GM19025 (cell line): ENCODE results near the gene ADAMTSL2.
"Not testable (repeated sequence)": the region's sequence is repeated elsewhere in the genome, so short reads cannot be mapped to it uniquely, and the experiment has no call there.

Experiments used
- ATAC-seq: cut with Tn5 transposase; IDR thresholded peaks from one replicate; pipeline ENCODE4 v1.9.1; 2021; ENCODE audit warnings: mild to moderate bottlenecking, low read depth, moderate library complexity; ENCODE audit not compliant: unreplicated experiment

ADAMTSL2 gene

DNA sequence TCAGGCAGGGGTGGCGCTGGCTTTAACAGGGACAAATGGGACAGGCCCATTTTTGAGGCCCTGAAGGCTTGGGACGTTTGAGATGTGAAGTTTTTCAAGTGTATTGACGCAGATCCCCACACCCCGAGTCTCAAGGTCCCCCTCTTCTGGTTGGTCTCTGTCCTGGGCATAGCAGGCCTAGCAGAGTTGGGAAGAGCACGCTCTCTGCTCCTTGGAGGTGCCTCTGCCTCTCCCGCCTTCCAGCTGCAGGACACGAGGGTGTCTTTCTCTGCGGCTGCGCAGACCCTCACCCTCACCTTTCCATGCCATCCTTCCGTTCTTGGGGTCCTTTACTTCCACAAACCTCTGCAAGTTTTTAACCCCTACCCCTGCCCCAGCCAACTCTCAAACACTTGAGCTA lies 18.6 kb downstream of the ADAMTSL2 start:
- no peak for ATAC-seq

DNA sequence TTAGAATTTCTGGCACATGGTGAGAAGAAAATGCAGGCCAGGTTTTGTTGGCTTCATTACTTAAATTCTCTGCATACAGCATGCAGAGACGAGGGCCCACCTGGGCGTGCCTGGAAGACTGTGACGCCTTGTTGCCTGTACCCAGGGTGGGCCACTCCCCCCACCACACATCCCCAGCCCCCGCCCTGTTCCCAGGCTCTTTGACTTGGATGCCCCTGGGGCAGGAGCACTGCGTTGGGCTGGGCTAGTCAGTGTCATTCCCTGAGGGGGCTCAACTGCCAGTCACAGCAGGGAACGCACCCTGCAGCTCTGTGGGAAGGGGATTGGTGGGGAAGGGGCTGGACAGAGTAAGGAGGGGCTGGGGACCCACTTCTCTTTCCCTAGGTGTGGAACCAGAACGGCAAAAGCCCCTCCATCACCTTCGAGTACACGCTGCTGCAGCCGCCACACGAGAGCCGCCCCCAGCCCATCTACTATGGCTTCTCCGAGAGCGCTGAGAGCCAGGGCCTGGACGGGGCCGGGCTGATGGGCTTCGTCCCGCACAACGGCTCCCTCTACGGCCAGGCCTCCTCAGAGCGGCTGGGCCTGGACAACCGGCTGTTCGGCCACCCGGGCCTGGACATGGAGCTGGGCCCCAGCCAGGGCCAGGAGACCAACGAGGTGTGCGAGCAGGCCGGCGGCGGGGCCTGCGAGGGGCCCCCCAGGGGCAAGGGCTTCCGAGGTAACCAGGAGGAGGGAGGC lies 19.6 kb downstream of the ADAMTSL2 start:
- ATAC-seq = no peak

DNA sequence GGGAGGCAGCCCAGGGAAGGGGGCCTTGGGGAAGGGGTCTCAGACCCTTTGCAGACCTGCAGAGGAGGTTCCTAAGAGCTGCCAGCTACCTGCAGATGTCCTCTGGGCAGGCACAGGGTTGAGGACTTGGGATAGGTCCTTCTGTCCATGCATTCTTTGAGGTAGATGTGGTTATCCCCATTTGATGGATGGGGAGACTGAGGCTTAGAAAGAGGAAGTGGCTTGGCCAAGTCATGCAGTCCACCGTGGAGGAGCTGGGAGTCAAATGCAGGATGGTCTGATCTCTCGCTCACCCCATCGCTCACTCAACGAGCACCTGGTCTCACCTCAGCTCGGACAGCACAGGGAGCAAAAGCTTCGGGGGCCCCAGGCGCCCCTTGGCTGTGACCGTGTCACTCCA lies 20.2 kb downstream of the ADAMTSL2 start:
- ATAC-seq = no peak

DNA sequence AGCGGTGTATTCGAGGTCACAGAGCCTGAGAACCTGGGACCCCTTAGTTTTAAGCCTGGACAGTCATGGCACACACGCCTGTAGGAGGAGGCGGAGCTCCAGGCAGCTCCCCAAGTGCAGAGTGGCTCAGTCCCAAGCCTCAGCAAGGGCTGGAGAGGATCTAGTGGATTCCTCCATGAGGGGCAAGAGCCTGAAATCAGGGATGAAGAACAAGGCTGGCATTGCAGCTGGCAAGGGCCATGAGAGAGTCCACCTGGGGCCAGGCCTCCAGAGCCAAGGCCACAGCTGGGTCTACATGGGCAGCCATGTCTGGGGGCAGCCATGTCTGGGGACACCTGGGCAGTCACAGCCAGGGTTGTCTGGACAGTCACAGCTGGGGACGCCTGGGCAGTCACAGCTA lies 21.9 kb downstream of the ADAMTSL2 start:
- no peak for ATAC-seq

DNA sequence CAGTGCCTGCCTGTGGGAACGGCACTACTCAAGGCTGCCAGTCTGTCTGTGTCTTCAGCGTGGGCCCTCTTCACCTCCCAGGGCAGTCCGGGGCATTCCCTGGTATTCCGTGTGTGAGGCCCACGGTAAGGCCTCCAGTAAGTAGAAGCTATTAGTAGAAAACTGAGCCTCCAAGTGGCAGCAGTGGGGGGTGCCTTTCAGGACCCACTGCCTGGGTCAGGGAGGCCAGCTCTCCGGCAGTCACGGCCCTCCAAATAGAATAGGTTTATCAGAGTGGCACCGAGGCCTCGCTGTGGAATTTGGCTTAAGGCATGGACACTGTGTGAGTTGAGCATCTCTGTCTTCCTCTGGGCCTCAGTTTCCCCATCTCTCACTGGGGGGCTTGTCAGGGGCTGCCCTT lies 23.1 kb downstream of the ADAMTSL2 start:
- ATAC-seq = no peak

DNA sequence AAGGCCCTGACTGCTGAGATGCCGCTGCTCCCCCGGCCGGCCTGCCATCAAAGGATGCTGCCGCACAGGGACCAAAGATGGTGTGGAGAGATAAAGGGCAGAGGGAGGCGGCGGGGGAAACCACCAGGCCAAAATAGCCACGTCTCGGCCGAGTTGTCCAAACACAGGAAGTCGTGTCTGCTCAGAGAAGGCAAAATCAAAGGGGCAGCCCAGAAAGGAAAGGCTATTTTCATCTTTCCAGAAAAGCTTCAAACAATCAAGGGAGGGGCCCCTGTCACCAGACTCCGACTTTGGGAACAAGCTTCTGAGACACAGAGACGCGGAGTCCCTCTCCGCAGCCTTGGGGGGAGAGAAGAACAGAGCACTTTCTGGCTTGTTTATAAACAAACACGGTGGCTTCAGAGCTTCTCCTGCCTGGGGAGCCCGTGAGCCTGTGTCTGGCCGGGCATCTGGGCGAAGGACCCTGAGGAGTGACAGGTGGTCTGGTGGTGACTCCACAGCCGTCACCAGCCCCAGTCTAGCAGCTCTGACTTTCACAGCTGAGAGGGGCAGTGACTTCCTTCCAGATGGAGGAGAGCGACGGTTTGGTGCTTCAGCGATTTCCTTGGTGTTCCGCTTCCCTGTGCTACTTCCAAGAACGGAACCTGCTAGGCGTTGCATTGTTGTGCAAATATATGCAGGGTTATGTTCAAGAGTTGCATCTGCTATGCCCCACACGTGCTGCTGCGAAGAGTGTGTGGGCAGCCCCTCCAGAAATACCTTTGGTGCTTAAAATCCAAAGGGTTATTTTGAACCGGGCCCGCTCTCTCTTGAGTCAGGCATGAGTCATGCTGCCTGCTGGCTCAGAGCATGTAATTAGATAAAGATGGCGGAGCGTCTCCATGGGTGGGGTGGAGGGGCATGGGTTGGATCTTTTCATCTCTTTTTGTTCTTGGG lies 24.0 kb downstream of the ADAMTSL2 start:
- ATAC-seq = no peak

DNA sequence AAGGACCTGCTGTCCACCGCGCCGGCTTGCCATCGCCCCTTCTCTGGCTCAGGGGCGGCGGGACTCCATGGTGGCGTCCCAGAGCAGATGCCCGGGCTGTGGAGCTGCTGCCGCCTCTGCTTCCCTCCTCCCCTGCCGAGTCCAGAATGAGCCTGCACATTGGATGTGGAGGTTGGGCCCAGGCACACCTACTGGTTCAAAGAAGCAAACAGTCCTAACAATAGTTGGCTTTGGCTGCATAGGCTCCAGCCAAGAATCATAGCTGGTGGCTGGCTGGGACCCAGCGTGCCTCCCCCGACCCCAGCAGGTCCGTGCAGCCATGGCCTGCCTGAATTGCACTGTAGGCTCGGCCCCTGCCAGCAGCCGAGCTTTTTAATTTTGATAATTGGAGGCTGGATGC lies 25.8 kb downstream of the ADAMTSL2 start:
- no peak for ATAC-seq

DNA sequence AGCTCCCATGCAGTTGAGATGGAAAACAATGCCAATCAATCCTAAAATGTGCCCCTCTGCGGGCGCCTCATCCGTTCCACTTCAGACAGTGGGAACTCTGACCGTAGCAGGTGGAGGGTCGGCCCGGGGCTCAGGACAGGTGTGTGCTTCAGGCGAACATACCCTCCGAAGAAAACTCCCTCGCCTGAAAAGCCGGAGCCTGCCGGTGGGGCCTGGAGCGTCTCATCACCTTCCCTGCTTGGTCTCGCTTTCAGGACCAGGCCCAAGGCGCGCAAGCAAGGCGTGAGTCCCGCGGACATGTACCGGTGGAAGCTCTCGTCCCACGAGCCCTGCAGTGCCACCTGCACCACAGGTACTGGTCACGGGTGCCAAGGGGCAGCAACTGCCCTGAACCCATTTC lies 26.4 kb downstream of the ADAMTSL2 start:
- no peak for ATAC-seq

DNA sequence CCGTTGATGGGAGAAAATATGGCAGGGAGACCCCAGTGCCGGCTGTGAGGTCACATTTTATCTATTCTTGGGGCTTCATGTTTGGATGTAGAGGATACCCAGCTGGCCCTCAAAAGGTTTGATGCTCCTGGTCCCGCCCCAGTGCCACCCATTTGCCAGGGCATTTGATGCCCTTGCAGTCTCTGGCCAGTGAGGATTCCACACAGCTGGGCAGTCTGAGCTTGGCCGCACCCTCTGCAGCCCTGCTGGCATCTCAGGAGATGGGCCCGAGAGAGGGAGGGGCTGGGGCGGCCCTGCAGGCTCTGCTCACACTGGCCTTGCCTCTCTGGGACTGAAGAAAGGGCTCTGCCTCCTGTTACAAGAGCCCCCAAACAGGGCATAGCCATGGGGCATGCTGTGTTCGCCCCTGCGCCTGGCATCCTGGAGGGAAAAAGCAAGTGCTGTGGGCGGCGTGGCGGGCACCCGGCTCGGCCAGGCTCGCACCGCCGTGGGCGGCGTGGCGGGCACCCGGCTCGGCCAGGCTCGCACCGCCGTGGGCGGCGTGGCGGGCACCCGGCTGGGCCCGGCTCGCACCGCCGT lies 27.6 kb downstream of the ADAMTSL2 start:
- no peak for ATAC-seq

DNA sequence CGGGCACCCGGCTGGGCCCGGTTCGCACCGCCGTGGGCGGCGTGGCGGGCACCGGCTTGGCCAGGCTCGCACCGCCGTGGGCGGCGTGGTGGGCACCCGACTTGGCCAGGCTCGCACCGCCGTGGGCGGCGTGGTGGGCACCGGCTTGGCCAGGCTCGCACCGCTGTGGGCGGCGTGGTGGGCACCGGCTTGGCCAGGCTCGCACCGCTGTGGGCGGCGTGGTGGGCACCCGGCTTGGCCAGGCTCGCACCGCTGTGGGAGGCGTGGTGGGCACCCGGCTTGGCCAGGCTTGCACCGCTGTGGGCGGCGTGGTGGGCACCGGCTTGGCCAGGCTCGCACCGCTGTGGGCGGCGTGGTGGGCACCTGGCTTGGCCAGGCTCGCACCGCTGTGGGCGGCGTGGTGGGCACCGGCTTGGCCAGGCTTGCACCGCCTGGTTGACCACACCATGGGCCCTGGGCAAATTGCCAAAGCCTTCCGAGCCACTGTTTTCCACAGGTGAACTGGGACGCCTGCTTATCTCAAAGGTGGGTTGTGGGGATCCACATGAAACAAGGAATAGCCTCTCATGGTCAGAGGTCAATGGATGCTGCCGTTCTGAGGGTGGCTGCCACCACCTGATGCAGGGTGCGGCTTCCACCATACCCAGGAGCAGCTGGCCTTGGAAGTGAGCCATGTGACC lies 28.2 kb downstream of the ADAMTSL2 start:
- ATAC-seq = no peak

DNA sequence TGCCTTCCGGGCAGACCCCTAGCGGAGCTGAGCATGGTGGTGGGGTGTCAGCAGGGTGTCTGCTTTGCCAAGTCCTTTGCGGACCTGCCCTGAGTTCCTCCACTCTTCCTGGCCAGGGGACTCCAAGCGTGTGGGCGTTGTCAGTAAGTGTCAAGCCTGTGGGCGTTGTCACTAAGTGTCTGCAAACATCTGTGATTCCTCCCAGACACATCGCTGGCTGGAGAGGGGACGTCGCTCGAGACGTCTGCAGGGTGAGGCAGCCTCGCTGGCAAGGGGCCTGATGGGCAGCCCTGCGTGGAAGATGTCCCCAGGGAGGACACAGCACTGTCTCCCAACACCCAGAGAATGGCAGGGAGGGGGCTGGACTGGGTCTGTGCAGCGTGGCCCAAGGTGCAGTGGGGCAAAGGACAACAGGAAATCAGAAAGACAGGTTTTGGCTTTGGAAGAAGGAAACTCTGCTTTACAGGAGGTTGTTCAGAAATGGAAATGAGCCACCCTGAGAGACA lies 28.8 kb downstream of the ADAMTSL2 start:
- ATAC-seq = no peak

DNA sequence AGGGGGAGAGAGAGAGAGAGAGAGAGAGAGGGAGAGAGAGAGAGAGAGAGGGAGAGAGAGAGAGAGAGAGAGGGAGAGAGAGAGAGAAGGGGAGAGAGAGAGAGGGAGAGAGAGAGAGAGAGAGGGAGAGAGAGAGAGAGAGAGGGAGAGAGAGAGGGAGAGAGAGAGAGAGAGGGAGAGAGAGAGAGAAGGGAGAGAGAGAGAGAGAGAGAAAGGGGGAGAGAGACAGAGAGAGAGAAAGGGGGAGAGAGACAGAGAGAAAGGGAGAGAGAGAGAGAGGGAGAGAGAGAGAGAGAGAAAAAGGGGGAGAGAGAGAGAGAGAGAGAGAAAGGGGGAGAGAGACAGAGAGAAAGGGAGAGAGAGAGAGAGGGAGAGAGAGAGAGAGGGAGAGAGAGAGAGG lies 29.3 kb downstream of the ADAMTSL2 start:
- not testable (repeated sequence) for ATAC-seq

DNA sequence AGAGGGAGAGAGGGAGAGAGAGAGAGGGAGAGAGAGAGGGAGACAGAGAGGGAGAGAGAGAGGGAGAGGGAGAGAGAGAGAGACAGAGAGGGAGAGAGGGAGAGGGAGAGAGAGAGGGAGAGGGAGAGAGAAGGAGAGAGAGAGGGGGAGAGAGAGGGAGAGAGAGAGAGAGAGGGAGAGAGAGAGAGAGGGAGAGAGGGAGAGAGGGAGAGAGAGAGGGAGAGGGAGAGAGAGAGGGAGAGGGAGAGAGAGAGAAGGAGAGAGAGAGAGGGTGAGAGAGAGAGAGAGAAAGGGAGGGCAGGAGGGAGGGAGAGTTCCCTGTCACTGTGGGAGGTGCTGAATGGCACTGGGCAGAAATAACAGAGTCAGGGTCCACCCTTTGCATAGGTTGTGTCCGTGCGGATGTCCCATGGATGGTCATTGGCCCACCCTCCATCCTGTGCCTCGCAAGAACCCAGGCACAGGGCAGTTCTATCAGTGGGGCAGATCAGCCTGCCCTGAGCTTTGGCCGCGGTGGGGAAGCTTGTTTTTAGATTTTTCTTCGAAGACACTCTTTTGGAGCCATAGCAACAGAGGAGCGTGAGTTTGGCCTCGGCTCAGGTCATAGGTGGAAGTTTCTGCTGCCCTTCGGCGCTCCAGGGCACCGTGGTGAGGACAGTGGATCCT lies 30.1 kb downstream of the ADAMTSL2 start:
- ATAC-seq = no peak

DNA sequence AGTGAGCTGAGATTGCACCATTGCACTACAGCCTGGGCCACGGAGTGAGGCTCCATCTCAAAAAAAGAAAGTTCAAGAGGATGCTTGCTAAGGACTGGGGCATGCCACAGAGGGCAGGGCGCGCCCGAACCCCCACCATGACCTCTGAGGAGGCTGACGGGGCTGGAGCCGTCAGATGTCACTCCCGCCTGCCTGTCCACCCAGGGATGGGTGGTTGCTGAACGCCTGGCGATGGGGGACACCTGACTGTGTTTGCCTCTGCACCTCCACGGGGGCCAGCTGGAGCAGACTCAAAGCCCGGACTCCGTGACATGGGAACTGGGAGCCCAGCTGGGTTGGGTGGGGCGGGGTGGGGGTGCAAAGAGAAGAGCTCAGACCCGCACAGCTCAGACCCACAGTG lies 31.9 kb downstream of the ADAMTSL2 start:
- no peak for ATAC-seq

DNA sequence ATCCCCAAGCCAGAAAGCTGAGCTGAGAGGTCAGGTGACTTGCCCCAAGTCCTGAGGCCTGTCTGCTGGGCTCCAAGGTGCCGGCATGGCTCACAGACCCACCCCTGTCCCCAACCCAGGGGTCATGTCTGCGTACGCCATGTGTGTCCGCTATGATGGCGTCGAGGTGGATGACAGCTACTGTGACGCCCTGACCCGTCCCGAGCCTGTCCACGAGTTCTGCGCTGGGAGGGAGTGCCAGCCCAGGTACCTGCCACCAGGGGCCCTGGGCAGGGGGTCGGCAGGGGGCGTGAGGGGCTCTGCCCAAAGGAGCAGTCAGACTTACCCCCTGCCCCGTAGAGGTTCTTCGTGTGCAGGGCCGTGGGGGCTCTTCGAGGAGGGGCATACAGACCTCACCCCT lies 32.3 kb downstream of the ADAMTSL2 start:
- ATAC-seq = no peak

DNA sequence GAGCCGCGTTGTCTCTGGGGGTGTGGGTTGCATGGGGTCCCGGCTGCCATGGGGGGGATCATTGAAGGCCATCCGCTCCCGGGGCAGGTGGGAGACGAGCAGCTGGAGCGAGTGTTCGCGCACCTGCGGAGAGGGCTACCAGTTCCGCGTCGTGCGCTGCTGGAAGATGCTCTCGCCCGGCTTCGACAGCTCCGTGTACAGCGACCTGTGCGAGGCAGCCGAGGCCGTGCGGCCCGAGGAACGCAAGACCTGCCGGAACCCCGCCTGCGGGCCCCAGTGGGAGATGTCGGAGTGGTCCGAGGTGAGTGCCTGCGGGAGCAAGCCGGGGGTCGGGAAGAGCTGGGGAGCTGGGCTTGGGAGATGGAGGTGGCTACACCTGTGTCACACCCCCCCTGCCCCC lies 33.7 kb downstream of the ADAMTSL2 start:
- ATAC-seq = no peak

DNA sequence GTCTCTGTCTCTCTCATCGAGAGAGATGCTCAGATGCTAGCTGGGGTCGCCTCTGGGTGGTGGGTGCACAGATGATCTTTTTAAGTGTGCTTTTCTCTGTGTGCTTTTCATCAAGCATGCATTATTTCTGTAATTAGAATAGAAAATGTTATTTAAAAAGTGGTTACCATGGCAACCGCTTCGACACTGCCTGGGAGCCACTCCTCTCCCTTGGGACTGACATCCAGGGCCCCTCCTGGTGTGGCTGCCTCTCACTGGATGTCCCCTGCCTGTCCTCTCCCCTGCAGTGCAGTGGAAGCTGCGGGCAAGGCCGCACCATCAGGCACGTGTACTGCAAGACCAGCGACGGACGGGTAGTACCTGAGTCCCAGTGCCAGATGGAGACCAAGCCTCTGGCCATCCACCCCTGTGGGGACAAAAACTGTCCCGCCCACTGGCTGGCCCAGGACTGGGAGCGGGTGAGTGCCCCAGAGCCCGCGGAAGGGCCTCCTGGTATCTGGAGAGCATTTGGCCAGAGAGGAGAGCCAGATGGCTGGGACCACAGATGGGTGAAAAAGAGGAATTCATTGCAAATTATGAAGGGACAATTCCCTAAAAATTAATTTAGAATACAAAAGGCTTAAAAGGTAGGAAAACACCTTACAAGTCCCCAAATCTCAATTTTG lies 34.7 kb downstream of the ADAMTSL2 start:
- no peak for ATAC-seq

DNA sequence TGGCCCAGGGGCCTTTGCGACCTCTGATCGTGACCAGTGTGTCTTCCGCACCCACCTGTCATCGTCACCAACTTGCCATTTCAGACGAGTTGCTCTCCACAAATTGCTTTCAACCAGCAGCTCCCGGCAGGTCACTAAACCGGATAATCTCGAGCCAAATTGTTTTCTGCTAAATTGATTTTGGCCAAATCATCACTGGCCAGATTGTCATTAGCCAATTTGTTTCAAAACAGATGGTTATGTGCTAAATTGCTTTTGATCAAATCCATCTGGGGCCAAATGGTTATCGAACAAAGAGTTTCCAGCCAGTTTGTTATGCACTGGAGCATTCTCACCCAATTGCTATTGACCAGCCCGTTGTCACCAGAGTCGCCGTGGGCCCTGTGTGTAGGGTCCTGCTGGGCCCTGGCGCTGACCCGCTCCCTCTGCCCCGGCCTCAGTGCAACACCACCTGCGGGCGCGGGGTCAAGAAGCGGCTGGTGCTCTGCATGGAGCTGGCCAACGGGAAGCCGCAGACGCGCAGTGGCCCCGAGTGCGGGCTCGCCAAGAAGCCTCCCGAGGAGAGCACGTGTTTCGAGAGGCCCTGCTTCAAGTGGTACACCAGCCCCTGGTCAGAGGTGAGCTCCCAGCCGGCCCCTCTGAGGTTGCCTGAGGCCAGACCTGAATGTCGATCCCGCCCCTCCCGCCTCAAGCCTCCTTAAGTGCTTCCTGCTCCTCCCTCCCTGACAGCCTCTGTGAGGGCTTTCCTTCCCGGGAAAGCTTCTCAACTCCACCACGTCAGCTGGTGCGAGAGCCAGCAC lies 35.6 kb downstream of the ADAMTSL2 start:
- no peak for ATAC-seq

DNA sequence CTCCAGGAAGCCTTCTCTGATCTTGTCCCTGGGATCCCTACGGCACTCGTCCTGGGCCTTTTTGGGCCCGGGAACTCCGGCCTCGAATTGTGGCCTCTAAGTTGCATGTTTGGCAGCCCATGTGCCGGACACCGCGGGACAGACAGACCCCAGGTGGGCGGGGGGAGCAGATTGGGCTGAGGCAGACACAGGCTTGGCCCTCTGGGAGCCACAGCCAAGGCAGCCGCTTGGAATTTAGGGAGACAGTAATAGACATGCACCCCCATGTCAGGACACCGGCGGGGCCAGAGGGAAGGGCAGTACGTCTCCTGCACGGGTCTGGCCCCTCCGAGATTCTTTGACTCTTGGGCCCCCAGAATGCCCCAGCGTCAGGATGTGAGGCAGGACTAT lies 36.2 kb downstream of the ADAMTSL2 start:
- ATAC-seq = no peak
